SK-N-SH (cell line): Measurements from ENCODE around the gene KRT35.

Experiments
- NFIC ChIP-seq: IDR thresholded peaks from 2 replicates; pipeline ENCODE4 v1.4.0; 2012; ENCODE audit warnings: borderline replicate concordance
- POLR2AphosphoS5 ChIP-seq: IDR thresholded peaks from 2 replicates; pipeline ENCODE4 v1.6.1; 2012; ENCODE audit warnings: low read depth, low read length
- RXRA ChIP-seq: IDR thresholded peaks from 2 replicates; pipeline ENCODE4 v1.4.0; 2012; ENCODE audit warnings: low read depth, mild to moderate bottlenecking, borderline replicate concordance
- YY1 ChIP-seq: IDR thresholded peaks from 2 replicates; pipeline ENCODE4 v1.4.0; 2012; ENCODE audit warnings: low read depth, mild to moderate bottlenecking
- TF ChIP-seq, protein P1 (sequence below): fragments of 200-600 bp; sonication (generic); IDR thresholded peaks from 2 replicates; pipeline ENCODE4 v1.6.1; 2017; ENCODE audit warnings: antibody characterized with exemption, mild to moderate bottlenecking, moderate library complexity
- TF ChIP-seq, protein P2 (sequence below): IDR thresholded peaks from 2 replicates; pipeline ENCODE4 v1.6.1; 2012; ENCODE audit warnings: mild to moderate bottlenecking, low read depth, low read length, moderate library complexity

DNA sequence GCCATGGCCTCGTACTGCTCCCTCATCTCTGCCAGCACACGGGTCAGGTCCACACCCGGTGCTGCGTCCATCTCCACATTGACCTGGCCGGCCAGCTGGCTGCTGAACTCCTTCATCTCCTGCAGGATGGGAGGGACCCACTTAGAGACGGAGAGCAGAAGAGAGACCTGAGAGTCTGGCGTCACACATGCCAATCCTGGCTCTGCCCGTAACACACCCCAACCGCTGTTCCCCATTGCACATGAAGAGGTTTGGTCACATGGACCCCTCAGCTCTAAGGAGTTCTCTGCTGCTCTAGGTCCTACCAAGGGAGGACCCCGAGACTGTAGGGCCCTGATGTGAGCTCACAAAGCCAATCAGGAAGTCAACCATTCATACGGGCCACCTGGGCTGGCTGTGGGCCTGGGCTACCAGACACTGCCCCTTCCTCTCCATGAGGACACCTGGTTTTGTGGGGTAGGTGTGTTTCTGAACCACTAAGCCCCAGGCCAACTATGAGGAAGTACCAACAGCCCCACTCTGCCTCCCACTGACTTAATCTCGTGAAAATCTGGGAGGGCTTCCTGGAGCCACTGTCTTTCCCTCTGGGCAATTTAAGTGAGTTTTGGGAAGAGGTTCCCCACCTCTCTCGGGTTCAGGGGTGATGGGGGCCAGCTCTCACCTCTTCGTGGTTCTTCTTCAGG, 35.3 kb upstream of the KRT35 start:
- TF ChIP-seq, protein P1, sequence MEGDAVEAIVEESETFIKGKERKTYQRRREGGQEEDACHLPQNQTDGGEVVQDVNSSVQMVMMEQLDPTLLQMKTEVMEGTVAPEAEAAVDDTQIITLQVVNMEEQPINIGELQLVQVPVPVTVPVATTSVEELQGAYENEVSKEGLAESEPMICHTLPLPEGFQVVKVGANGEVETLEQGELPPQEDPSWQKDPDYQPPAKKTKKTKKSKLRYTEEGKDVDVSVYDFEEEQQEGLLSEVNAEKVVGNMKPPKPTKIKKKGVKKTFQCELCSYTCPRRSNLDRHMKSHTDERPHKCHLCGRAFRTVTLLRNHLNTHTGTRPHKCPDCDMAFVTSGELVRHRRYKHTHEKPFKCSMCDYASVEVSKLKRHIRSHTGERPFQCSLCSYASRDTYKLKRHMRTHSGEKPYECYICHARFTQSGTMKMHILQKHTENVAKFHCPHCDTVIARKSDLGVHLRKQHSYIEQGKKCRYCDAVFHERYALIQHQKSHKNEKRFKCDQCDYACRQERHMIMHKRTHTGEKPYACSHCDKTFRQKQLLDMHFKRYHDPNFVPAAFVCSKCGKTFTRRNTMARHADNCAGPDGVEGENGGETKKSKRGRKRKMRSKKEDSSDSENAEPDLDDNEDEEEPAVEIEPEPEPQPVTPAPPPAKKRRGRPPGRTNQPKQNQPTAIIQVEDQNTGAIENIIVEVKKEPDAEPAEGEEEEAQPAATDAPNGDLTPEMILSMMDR, result no peak
- TF ChIP-seq NFIC (no peak), YY1 (no peak), POLR2AphosphoS5 (no peak), RXRA (no peak)
- TF ChIP-seq, protein P2, sequence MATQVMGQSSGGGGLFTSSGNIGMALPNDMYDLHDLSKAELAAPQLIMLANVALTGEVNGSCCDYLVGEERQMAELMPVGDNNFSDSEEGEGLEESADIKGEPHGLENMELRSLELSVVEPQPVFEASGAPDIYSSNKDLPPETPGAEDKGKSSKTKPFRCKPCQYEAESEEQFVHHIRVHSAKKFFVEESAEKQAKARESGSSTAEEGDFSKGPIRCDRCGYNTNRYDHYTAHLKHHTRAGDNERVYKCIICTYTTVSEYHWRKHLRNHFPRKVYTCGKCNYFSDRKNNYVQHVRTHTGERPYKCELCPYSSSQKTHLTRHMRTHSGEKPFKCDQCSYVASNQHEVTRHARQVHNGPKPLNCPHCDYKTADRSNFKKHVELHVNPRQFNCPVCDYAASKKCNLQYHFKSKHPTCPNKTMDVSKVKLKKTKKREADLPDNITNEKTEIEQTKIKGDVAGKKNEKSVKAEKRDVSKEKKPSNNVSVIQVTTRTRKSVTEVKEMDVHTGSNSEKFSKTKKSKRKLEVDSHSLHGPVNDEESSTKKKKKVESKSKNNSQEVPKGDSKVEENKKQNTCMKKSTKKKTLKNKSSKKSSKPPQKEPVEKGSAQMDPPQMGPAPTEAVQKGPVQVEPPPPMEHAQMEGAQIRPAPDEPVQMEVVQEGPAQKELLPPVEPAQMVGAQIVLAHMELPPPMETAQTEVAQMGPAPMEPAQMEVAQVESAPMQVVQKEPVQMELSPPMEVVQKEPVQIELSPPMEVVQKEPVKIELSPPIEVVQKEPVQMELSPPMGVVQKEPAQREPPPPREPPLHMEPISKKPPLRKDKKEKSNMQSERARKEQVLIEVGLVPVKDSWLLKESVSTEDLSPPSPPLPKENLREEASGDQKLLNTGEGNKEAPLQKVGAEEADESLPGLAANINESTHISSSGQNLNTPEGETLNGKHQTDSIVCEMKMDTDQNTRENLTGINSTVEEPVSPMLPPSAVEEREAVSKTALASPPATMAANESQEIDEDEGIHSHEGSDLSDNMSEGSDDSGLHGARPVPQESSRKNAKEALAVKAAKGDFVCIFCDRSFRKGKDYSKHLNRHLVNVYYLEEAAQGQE, result no peak
